NCI-H1092 (cell line): ENCODE results near the gene RAD51B.

Experiments used
- DNase-seq: peaks from one replicate; lab custom pipeline; 2025; lab: John Stamatoyannopoulos, UW

RAD51B gene

DNA sequence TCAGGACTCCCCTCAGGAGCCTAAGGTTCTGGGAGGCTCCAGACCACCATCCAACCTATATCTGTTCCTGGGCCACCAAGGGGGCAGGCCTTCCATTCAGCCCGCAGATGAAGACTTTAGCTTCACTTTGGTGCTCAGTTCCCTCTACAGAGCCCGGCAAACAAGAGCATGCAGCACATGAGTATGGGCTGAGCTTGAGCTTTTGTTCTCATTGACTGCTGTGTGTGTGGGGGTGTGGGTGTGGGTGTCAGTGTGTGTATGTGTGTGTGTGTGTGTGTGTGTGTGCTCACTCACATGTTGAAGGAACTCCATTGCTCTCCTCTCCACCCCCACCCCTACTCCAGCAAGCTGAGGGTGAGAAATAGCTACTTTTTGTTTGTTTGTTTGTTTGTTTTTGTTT is 754.1 kb downstream of the RAD51B start:
- DNase-seq, result no peak

DNA sequence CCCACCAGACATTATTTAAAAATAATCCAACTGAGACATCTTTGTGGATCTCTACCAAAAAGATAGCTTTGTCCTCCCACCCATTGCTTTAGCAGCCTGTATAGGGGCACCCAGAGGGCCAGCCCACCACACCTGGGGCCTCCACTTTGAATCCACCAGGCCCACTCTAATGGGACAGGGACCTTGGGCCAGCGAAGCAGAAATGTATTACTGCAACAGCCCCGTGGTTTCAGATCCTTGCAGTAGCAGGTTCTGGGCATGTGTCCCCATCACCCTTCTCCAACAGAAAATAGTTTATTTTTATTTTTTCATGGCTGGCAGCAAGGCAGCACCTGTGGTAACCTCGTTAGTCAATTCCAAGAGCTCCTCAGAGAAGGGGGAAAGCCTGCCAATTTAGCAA is 754.9 kb downstream of the RAD51B start:
- DNase-seq, result no peak

DNA sequence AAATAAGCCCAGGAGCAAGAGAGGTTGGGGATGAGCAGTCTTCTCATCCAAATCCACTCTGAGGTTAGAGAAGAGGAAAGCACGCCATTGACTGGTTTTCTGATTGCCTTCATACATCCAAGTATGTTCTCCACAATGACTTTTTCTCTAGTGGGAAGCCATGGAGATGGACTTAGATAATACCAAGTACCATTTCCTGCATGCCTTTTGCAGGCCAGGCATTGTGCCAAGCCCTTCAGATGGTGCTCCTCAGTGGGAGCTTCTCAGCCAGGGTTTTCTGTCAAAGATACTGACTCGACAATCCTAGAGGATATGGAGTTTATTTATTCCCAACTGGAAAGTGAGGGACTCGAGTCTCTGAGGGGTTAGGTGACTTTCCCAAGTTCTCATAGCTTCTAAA is 755.3 kb downstream of the RAD51B start:
- peak; percentile 9 for DNase-seq

DNA sequence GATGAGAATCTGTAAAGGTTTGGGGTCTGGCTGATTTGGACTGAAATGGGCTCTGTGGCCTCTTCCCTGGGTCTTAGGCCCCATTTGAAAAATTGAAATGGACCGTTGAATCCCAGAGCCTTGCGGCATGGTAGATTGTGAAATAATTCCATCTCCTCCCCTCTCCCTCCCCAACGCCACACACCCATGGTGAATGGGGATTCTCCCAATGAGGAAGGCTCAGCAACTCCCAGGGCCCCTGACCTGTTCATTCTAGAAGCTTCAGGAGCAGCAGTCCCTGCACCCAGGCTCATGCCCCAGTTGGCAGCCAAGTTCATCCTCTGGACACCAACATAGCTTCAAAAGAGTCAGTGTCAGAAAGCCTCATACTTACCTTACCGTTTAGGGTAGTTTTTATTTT is 755.8 kb downstream of the RAD51B start:
- DNase-seq, result no peak

- no peak for DNase-seq
Measured at GRCh38 chr14:68576031-68576430, 756.5 kb downstream of the RAD51B start.

GRCh38 chr14:68576496-68577244 is 757.1 kb downstream of the RAD51B start:
- no peak for DNase-seq

DNA sequence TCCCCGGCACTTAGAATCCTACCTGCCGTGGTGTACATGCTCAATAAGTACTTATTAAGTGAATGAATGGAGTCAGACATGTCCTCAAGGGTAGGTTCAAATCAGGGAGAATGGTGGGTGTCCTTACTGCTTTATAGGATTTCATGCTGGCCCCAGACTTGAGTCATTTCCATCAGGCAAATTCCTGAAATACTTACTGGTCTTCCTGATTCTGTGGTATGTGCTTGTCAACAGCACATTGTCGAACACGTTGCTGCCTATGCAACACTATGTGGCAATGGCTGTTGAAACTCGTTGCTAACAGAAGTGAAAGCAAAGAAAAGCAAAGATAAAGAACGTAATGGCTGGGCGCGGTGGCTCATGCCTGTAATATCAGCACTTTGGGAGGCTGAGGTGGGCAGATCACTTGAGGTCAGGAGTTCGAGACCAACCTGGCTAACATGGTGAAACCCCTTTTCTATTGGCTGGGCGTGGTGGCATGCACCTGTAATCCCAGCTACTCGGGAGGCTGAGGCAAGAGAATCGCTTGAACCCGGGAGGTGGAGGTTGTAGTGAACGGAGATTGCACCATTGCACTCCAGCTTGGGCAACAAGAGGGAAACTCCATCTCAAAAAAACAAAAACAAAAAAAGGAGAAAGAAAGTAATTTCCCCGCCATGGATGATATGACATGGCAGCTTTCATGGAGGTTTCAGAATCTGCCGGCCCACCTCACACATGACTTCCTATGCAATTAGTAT is 758.4 kb downstream of the RAD51B start:
- no peak for DNase-seq

DNA sequence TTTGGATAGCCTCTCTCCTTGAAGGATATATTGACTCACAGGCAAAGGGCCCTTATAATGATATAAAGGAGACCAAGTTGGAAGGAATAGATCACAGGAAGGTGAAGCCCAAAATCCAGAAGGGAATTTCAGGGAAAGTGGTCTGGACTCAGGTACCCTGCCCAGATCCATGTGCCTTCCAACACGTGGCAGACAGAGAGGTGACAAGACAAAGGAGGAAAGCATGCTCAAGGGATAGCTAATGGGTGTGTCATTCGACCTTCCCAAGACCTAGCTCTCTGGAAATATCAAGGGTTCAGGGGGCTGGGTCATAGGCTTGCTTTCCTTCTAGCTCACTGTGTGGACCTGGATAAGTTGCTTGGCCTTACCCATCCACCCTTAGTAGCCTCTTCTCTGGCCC is 759.0 kb downstream of the RAD51B start:
- DNase-seq, result no peak

DNA sequence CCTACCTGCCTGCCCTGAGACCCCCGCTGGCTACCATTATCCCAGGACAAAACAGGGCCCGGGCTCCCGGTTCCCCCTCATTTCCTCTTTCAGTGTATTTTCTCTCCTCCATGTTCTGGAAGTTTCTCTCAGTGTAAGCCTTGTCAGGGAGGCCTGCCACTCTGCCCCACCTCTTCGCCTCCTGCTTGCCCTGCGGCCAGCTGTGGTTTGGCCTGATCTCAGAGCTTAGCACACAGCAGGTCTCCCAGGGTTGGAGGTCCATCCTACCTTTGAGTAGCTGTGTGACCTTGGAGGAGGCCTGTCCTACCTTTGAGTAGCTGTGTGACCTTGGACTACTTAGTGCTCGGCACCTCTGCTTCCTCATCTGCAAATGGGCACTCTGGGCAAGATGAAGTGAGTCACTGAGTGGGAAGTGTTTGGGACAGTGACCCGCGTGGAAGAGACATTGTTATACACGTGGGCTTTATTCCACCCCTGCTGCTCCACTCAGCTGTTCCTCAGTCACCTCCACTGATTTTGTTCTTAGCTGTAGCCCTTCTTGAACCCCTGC is 760.6 kb downstream of the RAD51B start:
- no peak for DNase-seq

GRCh38 chr14:68580671-68581070 is 761.1 kb downstream of the RAD51B start:
- no peak for DNase-seq

DNA sequence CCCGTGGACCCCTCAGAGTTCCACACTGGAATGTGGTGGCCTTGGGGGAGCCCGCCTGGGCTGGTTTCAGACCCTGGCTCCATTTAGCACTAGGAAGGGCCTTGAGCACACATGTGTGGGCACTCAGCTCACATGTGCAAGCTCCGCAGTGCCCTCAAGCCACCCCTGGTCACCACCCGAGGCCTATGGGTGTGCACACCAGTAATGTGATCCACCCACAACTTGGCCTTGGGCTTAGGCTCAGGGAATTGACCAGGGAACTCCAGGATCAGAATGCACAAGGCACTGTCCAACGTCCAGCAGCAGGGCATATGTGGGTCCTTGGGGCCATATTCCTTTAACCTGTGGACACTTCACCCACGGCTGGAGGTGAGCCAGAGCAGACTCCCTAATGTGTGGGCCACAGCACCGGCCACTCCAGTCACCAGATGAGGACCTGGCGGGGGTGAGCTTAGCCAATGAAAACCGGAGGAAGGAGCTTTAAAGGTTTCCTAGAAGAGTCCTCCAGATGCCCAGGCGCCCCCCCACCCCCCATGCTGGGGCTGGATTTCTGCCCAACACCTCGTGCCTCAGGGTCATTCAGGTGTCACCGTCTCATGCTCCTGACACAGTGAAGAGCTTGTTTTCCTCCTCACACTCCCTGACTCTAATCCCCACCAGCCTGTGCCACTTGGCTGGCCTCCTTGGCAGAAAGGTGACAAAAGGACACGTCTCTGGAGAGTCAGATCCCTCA is 764.1 kb downstream of the RAD51B start:
- no peak for DNase-seq

DNA sequence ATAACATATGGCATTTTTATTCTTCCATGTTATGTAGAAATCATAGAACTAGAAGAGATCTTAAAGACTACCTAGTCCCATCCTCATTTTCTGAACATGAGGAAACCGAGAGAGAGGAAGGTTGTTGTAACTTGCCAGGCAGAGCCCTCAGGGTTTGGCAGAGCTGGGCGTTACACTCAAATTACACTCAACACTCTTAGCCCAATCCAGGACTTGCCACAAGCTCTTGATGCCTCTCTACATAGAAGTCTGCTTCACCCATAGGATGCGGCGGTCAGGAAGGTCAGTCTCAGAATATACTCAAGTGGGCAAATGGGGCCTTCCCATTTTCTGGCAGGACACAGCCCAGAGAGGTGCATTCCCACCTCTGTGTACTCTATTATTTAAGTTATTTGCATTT is 765.2 kb downstream of the RAD51B start:
- no peak for DNase-seq

DNA sequence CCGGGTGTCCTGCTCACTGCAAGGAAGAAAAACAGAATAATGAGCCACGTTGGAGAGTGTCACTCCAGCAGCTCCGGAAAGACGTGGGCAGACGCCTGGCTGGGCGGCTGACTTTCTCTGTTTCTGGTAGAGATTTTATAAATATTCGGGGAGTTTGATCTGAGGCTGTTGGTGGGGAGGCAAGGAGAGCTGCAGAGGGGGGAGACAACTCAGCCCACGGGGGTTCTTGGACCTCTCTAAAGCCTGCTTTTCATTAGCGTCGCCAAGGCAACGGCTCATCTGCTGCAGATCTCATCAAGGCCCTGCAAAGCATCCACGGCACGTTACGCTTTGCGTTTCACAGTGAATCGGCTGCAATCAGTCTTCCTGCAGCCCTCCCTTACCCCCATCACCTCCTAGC is 766.1 kb downstream of the RAD51B start:
- DNase-seq, result no peak

- DNase-seq, result no peak
Measured at GRCh38 chr14:68586896-68587751, 767.5 kb downstream of the RAD51B start.

DNA sequence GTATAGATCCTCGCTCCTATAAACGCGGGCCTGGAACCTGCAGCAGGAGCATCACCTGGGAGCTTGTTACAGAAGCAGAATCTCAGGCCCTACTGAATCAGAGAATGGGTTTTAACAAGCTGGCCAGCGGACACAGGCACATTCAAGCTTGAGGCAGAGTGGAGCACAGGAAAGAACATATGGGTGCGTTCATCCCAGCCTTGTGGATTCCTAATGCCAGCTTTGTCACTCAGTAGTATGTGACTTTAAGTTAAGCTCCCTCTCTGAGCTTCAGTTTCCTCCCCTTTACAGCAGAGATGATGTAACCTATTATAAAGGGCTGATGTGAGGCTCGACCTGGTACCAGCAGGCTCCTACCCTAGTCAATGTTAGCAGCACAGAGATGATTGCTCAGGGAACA is 768.4 kb downstream of the RAD51B start:
- no peak for DNase-seq

DNA sequence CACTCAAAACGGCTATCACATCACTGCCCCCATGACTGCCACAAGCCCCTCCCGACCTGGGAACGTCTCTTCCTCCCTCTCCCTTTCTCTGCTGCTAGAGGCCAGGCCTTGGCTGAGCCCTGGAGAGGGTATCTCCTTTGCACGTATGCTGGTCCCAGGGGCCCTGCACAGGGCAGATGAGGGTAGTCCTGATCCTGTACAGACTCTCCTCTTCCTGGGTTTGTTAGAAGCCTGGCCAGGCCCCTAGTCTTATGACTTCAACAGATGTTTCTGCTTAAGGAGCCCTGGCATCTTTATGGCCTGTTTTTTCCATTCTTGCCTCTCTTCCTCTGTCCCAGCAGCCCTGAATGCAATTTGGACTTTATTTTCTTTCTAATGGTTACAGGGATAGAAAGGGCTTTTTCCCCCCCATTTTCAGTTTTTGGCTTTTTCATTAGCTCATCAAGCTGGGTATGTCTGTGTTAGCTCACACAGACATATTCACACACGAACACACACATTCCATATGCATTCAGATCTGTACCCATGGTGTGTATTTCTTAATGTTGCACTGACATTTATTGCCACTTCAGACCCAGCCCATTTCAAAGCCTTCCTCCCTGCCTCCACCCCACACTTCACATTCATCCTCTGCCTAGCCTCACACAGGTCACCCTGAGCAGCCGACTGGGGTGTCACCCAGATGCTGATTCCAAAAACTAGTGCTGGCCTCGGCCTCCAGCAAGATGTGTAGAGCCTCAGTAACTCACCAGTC is 770.0 kb downstream of the RAD51B start:
- DNase-seq, result no peak

- no peak for DNase-seq
Measured at GRCh38 chr14:68590201-68590522, 770.6 kb downstream of the RAD51B start.

GRCh38 chr14:68591786-68592185 is 772.2 kb downstream of the RAD51B start:
- no peak for DNase-seq

DNA sequence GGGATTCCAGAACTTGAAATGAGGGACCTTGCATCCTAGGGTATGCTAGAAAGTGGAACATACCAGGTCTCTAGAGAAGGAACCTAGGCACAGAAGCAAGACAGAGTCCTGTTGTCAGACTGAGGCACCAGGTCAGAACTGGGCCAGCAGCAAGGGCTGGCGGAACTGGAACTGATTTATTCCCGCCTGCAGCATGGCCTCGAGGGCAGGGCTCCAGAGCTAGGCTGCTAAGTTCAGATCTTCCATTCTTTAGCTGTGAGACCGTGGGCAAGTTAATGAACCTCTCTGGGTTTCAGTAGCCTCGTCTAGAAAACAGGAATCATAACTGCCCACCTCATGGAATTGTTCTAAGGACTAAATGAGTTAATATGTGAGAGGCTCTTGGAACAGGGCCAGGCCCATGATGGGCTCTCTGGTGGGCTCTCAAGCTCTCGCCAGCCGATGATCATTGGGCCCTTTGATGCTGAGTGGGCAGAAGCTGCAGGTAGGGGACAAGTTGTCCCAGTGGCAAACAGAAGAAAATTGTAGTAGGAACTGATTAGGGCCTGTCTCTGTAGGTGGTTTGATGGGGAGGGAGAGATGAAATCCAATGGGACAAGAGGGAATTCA is 773.5 kb downstream of the RAD51B start:
- DNase-seq, result no peak

- DNase-seq, result no peak
Measured at GRCh38 chr14:68593806-68594536, 774.4 kb downstream of the RAD51B start.
